GM12878 (cell line): ENCODE results near the gene PPP1R13B. TPM values are rescaled to one million over a fixed set of nuclear protein-coding genes. Genes with fewer than 3 reads are reported as not detected.

ENCODE experiments used
- ATAC-seq: fragments of 200-7000 bp; cut with Tn5 transposase; 3 replicates; pipeline ENCODE4 v1.9.1; 2020; ENCODE audit warnings: mild to moderate bottlenecking, moderate library complexity
- BruUV-seq: library from RNA; stranded (reverse); fragments of 400-500 nt; replicated peaks from 2 replicates; lab custom pipeline; 2021; lab: Mats Ljungman, UMichigan
- CTCF ChIA-PET: fragments of 300-600 bp; sonication (Branson Sonifier 250); formaldehyde crosslinking; extraction: SDS; loops from one replicate; lab custom pipeline; 2021; ENCODE audit warnings: inconsistent platforms; lab: Yijun Ruan, JAX
- POLR2A ChIA-PET: fragments of 350-600 bp; formaldehyde crosslinking; extraction: SDS; loops from one replicate; lab custom pipeline; 2021; ENCODE audit warnings: inconsistent platforms; lab: Charles Lee
- RAD21 ChIA-PET: fragments of 300-600 bp; sonication (Branson Sonifier 250); formaldehyde crosslinking; loops from one replicate; lab custom pipeline; 2023; ENCODE audit warnings: antibody characterized with exemption; ENCODE audit not compliant: unreplicated experiment; lab: Charles Lee
- SMC1A ChIA-PET: fragments of 300-600 bp; sonication (Branson Sonifier 250); formaldehyde crosslinking; loops from one replicate; lab custom pipeline; 2023; ENCODE audit not compliant: unreplicated experiment, uncharacterized antibody; lab: Charles Lee
- DNase-seq: peaks from one replicate; pipeline ENCODE4 v3.0.0-alpha.2; 2011; ENCODE audit warnings: low read depth, low spot score
- FAIRE-seq: peaks from 3 replicates; lab custom pipeline; 2011; peaks lifted over from hg19 to GRCh38; lab: Jason Lieb, UNC
- H2AFZ ChIP-seq: 2 replicates; pipeline ENCODE4 v1.6.0; 2011; ENCODE audit warnings: low read depth, low read length, control low read depth; ENCODE audit not compliant: control insufficient read depth
- H3K27ac ChIP-seq: 2 replicates; pipeline ENCODE4 v1.5.1; 2011; ENCODE audit warnings: control low read depth; ENCODE audit not compliant: control insufficient read depth, insufficient read depth
- H3K27me3 ChIP-seq, 2 experiments: replicated peaks in 1 of 2; 2 replicates each; pipeline versions ENCODE4 v1.6.0 to v1.6.1; 2011; ENCODE audit warnings: low read length in 1 of 2; ENCODE audit not compliant: control insufficient read depth in 2 of 2, insufficient read depth in 2 of 2
- H3K36me3 ChIP-seq, 2 experiments: 2 replicates each; pipeline ENCODE4 v1.5.1; 2011; ENCODE audit warnings: low read length in 1 of 2; ENCODE audit not compliant: control insufficient read depth in 2 of 2, insufficient read depth in 2 of 2
- H3K4me1 ChIP-seq: 2 replicates; pipeline ENCODE4 v1.6.1; 2011; ENCODE audit warnings: mild to moderate bottlenecking, low read length, moderate library complexity, mixed read lengths; ENCODE audit not compliant: control insufficient read depth, insufficient read depth
- H3K4me2 ChIP-seq: 2 replicates; pipeline ENCODE4 v1.6.0; 2011; ENCODE audit warnings: control low read depth; ENCODE audit not compliant: control insufficient read depth, insufficient read depth
- H3K4me3 ChIP-seq: fragments of 200-600 bp; sonication (generic); 2 replicates; pipeline ENCODE4 v1.5.1; 2016
- H3K79me2 ChIP-seq: 2 replicates; pipeline ENCODE4 v1.6.0; 2011; ENCODE audit warnings: low read length; ENCODE audit not compliant: control insufficient read depth, insufficient read depth
- H3K9ac ChIP-seq: 2 replicates; pipeline ENCODE4 v1.8.0; 2011; ENCODE audit warnings: low read length, control low read depth, mixed read lengths; ENCODE audit not compliant: control insufficient read depth, insufficient read depth
- H3K9me3 ChIP-seq: replicated peaks from 3 replicates; pipeline ENCODE4 v1.5.1; 2011; ENCODE audit warnings: mild to moderate bottlenecking, low read length; ENCODE audit not compliant: control insufficient read depth, insufficient read depth
- H4K20me1 ChIP-seq: 2 replicates; pipeline ENCODE4 v1.6.0; 2011; ENCODE audit not compliant: control insufficient read depth, insufficient read depth
- CHD2 ChIP-seq: IDR thresholded peaks from 2 replicates; pipeline ENCODE4 v1.6.1; 2011; ENCODE audit warnings: low read depth, low read length, improper control_type of control experiment, borderline replicate concordance
- FOXK2 ChIP-seq: fragments of 450-650 bp; IDR thresholded peaks from 2 replicates; pipeline ENCODE4 v1.6.1; 2017; ENCODE audit warnings: mild to moderate bottlenecking, moderate library complexity
- HDAC6 ChIP-seq: fragments of 200-600 bp; sonication (generic); IDR thresholded peaks from one replicate; pipeline ENCODE4 v1.8.0; 2017; ENCODE audit warnings: antibody characterized with exemption; ENCODE audit not compliant: unreplicated experiment
- IKZF2 ChIP-seq, 2 experiments: fragments of 450-650 bp; IDR thresholded peaks; 2 replicates each; pipeline ENCODE4 v1.6.1; 2017; ENCODE audit warnings: mild to moderate bottlenecking in 2 of 2, moderate library complexity in 2 of 2
- MTA2 ChIP-seq: fragments of 450-650 bp; IDR thresholded peaks from 2 replicates; pipeline ENCODE4 v1.6.1; 2016; ENCODE audit warnings: low read depth, mild to moderate bottlenecking, moderate library complexity
- MYC ChIP-seq: IDR thresholded peaks from 2 replicates; pipeline ENCODE4 v1.6.1; 2011; ENCODE audit warnings: mild to moderate bottlenecking, low read length, moderate library complexity, inconsistent platforms; ENCODE audit not compliant: insufficient read depth, insufficient replicate concordance, insufficient read length, severe bottlenecking
- NFYB ChIP-seq: IDR thresholded peaks from 2 replicates; pipeline ENCODE4 v1.6.1; 2011; ENCODE audit warnings: low read depth, mild to moderate bottlenecking, low read length, improper control_type of control experiment, moderate library complexity; ENCODE audit not compliant: insufficient read depth
- SMAD1 ChIP-seq: fragments of 450-650 bp; IDR thresholded peaks from 2 replicates; pipeline ENCODE4 v1.6.1; 2018; ENCODE audit warnings: mild to moderate bottlenecking, low read depth; ENCODE audit not compliant: partially characterized antibody
- STAT3 ChIP-seq: IDR thresholded peaks from 2 replicates; pipeline ENCODE4 v1.6.1; 2011; ENCODE audit warnings: low read depth, low read length, improper control_type of control experiment
- SUPT20H ChIP-seq: IDR thresholded peaks from 2 replicates; pipeline ENCODE4 v1.6.1; 2011; ENCODE audit warnings: low read depth, mild to moderate bottlenecking, low read length, moderate library complexity, borderline replicate concordance; ENCODE audit not compliant: control insufficient read depth
- TBL1XR1 ChIP-seq: IDR thresholded peaks from 2 replicates; pipeline ENCODE4 v1.6.1; 2012; ENCODE audit warnings: low read depth, low read length, improper control_type of control experiment
- WGBS: methylation state at CpG from one replicate; pipeline ENCODE4 v1.1.6; 2016; ENCODE audit warnings: low lambda C conversion rate; ENCODE audit not compliant: insufficient replicate concordance, insufficient coverage; ENCODE audit errors: missing lambda C conversion rate; 5-methylcytosine and 5-hydroxymethylcytosine counted together
- in situ Hi-C: fragments of 300-500 bp; cut with MboI; formaldehyde crosslinking; loops from 9 replicates; pipeline ENCODE4 v1.14.3; 2018; ENCODE audit warnings: mixed read lengths
- intact Hi-C: fragments of 100-400 bp; cut with micrococcal nuclease; formaldehyde crosslinking; loops from one replicate; pipeline ENCODE4 v1.14.2; 2022; ENCODE audit not compliant: unreplicated experiment
- polyA plus RNA-seq, 11 experiments: library from polyadenylated mRNA; depleted of rRNA in 4 of 11; unstranded in 6 of 11; stranded (reverse) in 5 of 11; fragments of >200 nt; fragmentation: Nextera tagmentation in 4 of 11; fragmentation: Illumina TruSeq in 1 of 11; extraction: Ambion mirVana in 4 of 11; extraction: Trizol in 1 of 11; gene quantifications; 1 replicate in 1 of 11; 2 replicates in 10 of 11; pipeline versions ENCODE4 v1.2.1 to v1.2.3, GENCODE V29; 2011 to 2016; ENCODE audit warnings: inconsistent platforms in 2 of 11, missing spikeins in 2 of 11, low read depth in 1 of 11
- total RNA-seq, 4 experiments: library from RNA; depleted of rRNA in 3 of 4; stranded (reverse); fragments of >200 nt in 3 of 4; fragmentation: Illumina TruSeq in 1 of 4; extraction: Trizol in 1 of 4; gene quantifications; 2 replicates each; pipeline versions ENCODE4 v1.2.1 to v1.2.3, GENCODE V29; 2013 to 2021
- TF ChIP-seq, protein P1 (sequence below): IDR thresholded peaks from 2 replicates; pipeline ENCODE4 v1.6.1; 2012; ENCODE audit warnings: mild to moderate bottlenecking, low read depth, low read length
- TF ChIP-seq, protein P2 (sequence below): IDR thresholded peaks from 2 replicates; pipeline ENCODE4 v1.6.1; 2011; ENCODE audit warnings: low read depth, low read length, improper control_type of control experiment, borderline replicate concordance
- TF ChIP-seq, protein P3 (sequence below): fragments of 450-650 bp; IDR thresholded peaks from 2 replicates; pipeline ENCODE4 v1.6.1; 2017; ENCODE audit warnings: mild to moderate bottlenecking
- TF ChIP-seq, protein P4 (sequence below): fragments of 450-650 bp; IDR thresholded peaks from 2 replicates; pipeline ENCODE4 v1.6.1; 2017; ENCODE audit warnings: low read depth, mild to moderate bottlenecking, moderate library complexity

PPP1R13B gene
- total and polyA plus RNA-seq, 10 of the 15 experiments (the other 5 are each of a cell fraction or from before 2014, with no cell fraction given): 0.16 to 8.1 (median 3.2) TPM

DNA sequence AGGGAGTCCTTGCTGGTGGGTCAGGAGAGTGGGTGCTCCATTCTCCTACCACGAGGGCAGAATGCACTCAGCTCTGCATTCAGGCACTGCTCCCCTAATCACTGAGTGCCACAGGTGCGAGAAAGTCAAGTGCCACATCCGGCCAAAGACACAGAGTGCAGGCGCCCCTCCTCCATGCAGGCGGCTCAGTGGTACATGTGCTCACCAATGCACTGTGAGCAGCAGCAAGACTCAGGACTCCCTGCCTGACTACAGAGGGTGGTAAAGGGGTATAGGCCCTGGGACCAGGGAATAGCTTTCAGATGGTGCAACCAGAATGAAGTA lies 98.9 kb downstream of the PPP1R13B start:
- POLR2A ChIA-PET: no interaction called here
- Histone ChIP-seq H3K27ac (no peak overlapping the region), H3K36me3 (peaks cover 0 to 2% of the 10 kb centered on the region in 2 experiments; a peak in 1 of 4 replicates)

More for the DNA sequence above, 98.9 kb downstream of the PPP1R13B start:
- Histone ChIP-seq H2AFZ (no peak overlapping the region), H3K4me2 (no peak overlapping the region), H3K27me3 (no peaks in the 10 kb centered on the region), H3K9ac (no peak overlapping the region), H3K4me3 (no peak overlapping the region), H3K79me2 (no peaks in the 10 kb centered on the region), H3K4me1 (no peaks in the 10 kb centered on the region), H4K20me1 (no peaks in the 10 kb centered on the region), H3K9me3 (no peaks in the 10 kb centered on the region)
- in situ Hi-C loops: no loop called here
- DNase-seq: no peak
- RAD21 ChIA-PET: no interaction called here
- no peak for TF ChIP-seq MYC
- no peak for TF ChIP-seq FOXK2
- TF ChIP-seq, protein P1, sequence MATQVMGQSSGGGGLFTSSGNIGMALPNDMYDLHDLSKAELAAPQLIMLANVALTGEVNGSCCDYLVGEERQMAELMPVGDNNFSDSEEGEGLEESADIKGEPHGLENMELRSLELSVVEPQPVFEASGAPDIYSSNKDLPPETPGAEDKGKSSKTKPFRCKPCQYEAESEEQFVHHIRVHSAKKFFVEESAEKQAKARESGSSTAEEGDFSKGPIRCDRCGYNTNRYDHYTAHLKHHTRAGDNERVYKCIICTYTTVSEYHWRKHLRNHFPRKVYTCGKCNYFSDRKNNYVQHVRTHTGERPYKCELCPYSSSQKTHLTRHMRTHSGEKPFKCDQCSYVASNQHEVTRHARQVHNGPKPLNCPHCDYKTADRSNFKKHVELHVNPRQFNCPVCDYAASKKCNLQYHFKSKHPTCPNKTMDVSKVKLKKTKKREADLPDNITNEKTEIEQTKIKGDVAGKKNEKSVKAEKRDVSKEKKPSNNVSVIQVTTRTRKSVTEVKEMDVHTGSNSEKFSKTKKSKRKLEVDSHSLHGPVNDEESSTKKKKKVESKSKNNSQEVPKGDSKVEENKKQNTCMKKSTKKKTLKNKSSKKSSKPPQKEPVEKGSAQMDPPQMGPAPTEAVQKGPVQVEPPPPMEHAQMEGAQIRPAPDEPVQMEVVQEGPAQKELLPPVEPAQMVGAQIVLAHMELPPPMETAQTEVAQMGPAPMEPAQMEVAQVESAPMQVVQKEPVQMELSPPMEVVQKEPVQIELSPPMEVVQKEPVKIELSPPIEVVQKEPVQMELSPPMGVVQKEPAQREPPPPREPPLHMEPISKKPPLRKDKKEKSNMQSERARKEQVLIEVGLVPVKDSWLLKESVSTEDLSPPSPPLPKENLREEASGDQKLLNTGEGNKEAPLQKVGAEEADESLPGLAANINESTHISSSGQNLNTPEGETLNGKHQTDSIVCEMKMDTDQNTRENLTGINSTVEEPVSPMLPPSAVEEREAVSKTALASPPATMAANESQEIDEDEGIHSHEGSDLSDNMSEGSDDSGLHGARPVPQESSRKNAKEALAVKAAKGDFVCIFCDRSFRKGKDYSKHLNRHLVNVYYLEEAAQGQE: no peak
- TF ChIP-seq SUPT20H: no peak
- no peak for TF ChIP-seq NFYB
- no peak for TF ChIP-seq HDAC6
- TF ChIP-seq CHD2: no peak
- TF ChIP-seq, protein P2, sequence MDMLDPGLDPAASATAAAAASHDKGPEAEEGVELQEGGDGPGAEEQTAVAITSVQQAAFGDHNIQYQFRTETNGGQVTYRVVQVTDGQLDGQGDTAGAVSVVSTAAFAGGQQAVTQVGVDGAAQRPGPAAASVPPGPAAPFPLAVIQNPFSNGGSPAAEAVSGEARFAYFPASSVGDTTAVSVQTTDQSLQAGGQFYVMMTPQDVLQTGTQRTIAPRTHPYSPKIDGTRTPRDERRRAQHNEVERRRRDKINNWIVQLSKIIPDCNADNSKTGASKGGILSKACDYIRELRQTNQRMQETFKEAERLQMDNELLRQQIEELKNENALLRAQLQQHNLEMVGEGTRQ: no peak
- TF ChIP-seq MTA2: no peak
- no peak for TF ChIP-seq SMAD1
- no peak for TF ChIP-seq IKZF2 (IDR thresholded peaks at IDR 0.05)
- no peak for TF ChIP-seq STAT3
- TF ChIP-seq, protein P3, sequence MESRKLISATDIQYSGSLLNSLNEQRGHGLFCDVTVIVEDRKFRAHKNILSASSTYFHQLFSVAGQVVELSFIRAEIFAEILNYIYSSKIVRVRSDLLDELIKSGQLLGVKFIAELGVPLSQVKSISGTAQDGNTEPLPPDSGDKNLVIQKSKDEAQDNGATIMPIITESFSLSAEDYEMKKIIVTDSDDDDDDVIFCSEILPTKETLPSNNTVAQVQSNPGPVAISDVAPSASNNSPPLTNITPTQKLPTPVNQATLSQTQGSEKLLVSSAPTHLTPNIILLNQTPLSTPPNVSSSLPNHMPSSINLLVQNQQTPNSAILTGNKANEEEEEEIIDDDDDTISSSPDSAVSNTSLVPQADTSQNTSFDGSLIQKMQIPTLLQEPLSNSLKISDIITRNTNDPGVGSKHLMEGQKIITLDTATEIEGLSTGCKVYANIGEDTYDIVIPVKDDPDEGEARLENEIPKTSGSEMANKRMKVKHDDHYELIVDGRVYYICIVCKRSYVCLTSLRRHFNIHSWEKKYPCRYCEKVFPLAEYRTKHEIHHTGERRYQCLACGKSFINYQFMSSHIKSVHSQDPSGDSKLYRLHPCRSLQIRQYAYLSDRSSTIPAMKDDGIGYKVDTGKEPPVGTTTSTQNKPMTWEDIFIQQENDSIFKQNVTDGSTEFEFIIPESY: no peak
- no peak for TF ChIP-seq TBL1XR1
- TF ChIP-seq, protein P4, sequence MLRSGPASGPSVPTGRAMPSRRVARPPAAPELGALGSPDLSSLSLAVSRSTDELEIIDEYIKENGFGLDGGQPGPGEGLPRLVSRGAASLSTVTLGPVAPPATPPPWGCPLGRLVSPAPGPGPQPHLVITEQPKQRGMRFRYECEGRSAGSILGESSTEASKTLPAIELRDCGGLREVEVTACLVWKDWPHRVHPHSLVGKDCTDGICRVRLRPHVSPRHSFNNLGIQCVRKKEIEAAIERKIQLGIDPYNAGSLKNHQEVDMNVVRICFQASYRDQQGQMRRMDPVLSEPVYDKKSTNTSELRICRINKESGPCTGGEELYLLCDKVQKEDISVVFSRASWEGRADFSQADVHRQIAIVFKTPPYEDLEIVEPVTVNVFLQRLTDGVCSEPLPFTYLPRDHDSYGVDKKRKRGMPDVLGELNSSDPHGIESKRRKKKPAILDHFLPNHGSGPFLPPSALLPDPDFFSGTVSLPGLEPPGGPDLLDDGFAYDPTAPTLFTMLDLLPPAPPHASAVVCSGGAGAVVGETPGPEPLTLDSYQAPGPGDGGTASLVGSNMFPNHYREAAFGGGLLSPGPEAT: no peak
- CTCF ChIA-PET: no interaction called here
- WGBS: 37% methylated on average over 5 of the region's 5 CpGs
- SMC1A ChIA-PET: no interaction called here
- BruUV-seq: no TSS peak
- intact Hi-C loops: no loop called here
- no peak for FAIRE-seq
- no peak for ATAC-seq
